Transverse colon (tissue), 4 donors: Measurements from ENCODE around the gene SERINC5. TPM values are rescaled to one million over a fixed set of nuclear protein-coding genes. Genes with fewer than 3 reads are reported as not detected.

ENCODE experiments used
- DNase-seq: peaks from one replicate; pipeline ENCODE4 v3.0.0-alpha.2; 2019
- H3K27ac ChIP-seq, 4 donors: fragments of 200-600 bp; sonication (generic); 2 replicates each; pipeline ENCODE4 v1.5.1; 2016 to 2018; ENCODE audit warnings: inconsistent platforms in 4 of 4
- H3K27me3 ChIP-seq: fragments of 200-600 bp; sonication (generic); 2 replicates; pipeline ENCODE4 v1.5.1; 2017; ENCODE audit warnings: inconsistent platforms
- H3K36me3 ChIP-seq, 4 donors: fragments of 200-600 bp; sonication (generic); 2 replicates each; pipeline ENCODE4 v1.5.1; 2017 to 2019; ENCODE audit warnings: inconsistent platforms in 4 of 4
- H3K4me1 ChIP-seq, 4 donors: fragments of 200-600 bp; sonication (generic); 2 replicates each; pipeline ENCODE4 v1.5.1; 2017 to 2020; ENCODE audit warnings: inconsistent platforms in 4 of 4
- H3K4me3 ChIP-seq, 4 donors: fragments of 200-600 bp; sonication (generic); 1 replicate in 1 of 4; 2 replicates in 3 of 4; pipeline versions ENCODE4 v1.5.1 to v1.6.1; 2017 to 2019; ENCODE audit warnings: inconsistent platforms in 4 of 4
- H3K9me3 ChIP-seq, 2 donors: fragments of 200-600 bp; sonication (generic); 2 replicates each; pipeline ENCODE4 v1.5.1; 2017 to 2019; ENCODE audit warnings: inconsistent platforms in 2 of 2
- EP300 ChIP-seq: sonication (generic); formaldehyde crosslinking; IDR thresholded peaks from one replicate; pipeline ENCODE4 v1.6.1; 2017; ENCODE audit warnings: antibody characterized with exemption, low read depth
- POLR2A ChIP-seq: fragments of 450-650 bp; IDR thresholded peaks from one replicate; pipeline ENCODE4 v1.6.1; 2016; ENCODE audit warnings: antibody characterized with exemption, mild to moderate bottlenecking, moderate library complexity
- POLR2AphosphoS5 ChIP-seq, 3 donors: sonication (generic); formaldehyde crosslinking; IDR thresholded peaks; one replicate each; pipeline ENCODE4 v1.6.1; 2016; ENCODE audit warnings: antibody characterized with exemption in 3 of 3
- WGBS, 2 donors: methylation state at CpG; one replicate each; pipeline ENCODE4 v1.1.5; 2018; ENCODE audit warnings: low coverage in 1 of 2; 5-methylcytosine and 5-hydroxymethylcytosine counted together
- in situ Hi-C, 4 donors: fragments of 200-750 bp; cut with MboI; loops; one replicate each; pipeline versions ENCODE4 v1.15.0 to v1.15.1; 2017; ENCODE audit warnings: low sequenced_read_pairs in 3 of 4, low pct_ligation_motif_present in 1 of 4, low pct_unique_long_range_greater_than_20kb in 1 of 4
- intact Hi-C: fragments of 100-400 bp; cut with DNase I; formaldehyde crosslinking; loops from one replicate; pipeline ENCODE4 v1.15.1; 2023; ENCODE audit warnings: low total_unique reads
- total RNA-seq, 4 donors: library from RNA; depleted of rRNA; stranded (reverse); fragments of >200 nt; gene quantifications; one replicate each; pipeline ENCODE4 v1.1.0, GENCODE V29; 2016
- TF ChIP-seq, protein P1 (sequence below), 5 experiments: fragments of 200-600 bp in 3 of 5; fragments of 450-650 bp in 2 of 5; sonication (generic) in 3 of 5; IDR thresholded peaks; 1 replicate in 2 of 5; 2 replicates in 3 of 5; pipeline ENCODE4 v1.5.1; 2016 to 2017; ENCODE audit warnings: antibody characterized with exemption in 5 of 5, inconsistent platforms in 3 of 5, mild to moderate bottlenecking in 2 of 5, moderate library complexity in 1 of 5

The SERINC5 gene
- total RNA-seq, 4 donors from 2014 or later: 40.6 to 90.4 (median 79.6) TPM

DNA sequence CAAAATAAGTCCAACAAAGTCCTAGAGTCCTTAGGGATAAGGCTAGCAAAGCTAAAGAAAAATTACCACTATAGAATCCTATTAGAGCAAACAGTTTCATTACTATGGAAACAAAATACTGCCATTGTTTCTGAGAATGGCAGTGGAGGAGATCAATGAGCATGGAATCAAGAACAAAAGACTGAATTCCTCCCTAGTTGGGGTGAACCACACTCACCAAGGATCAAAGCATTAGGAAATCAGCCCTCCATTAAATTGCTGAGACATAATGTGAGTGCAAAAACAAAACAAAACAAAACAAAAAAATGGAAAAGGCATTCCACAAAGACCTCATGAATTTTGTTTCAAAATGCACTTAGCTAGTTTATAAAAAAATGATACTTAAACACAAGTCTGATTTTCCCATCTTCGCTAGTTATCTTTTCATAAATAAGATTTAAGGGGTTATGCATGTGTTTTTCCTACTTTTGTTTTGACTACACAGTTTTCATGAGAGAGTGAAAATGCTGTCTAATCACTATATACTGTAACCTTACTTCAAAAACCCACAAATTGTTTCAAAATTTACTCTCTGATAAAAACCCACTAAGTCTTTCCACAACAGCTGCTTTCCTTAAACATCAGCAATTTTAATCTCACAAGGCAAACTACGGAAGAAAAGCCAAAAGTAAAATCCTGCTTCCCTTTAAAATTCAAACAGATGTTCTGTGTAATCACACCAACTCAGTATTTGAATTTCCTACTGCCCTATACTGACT, 9.7 kb downstream of the SERINC5 start:
- Histone ChIP-seq H3K9me3 (peaks cover 5 to 9% of the 10 kb centered on the region in 2 donors), H3K4me3 (no peak overlapping the region), H3K4me1 (peaks cover 22 to 66% (median 48%) of the 10 kb centered on the region in 4 donors), H3K27me3 (no peaks in the 10 kb centered on the region), H3K27ac (peak overlapping the region; percentile 81 to 88 (median 82)), H3K36me3 (peaks cover 0 to 10% (median 5%) of the 10 kb centered on the region in 4 donors)
- 40 to 67% methylated on average over 2 of the region's 2 CpGs for WGBS, 2 donors
- DNase-seq: no peak
- intact Hi-C loops (no loop called here), in situ Hi-C loops (no loop called here)
- TF ChIP-seq POLR2A (no peak), EP300 (no peak), POLR2AphosphoS5 (IDR thresholded peaks at IDR 0.05) (no peak)
- TF ChIP-seq, protein P1, sequence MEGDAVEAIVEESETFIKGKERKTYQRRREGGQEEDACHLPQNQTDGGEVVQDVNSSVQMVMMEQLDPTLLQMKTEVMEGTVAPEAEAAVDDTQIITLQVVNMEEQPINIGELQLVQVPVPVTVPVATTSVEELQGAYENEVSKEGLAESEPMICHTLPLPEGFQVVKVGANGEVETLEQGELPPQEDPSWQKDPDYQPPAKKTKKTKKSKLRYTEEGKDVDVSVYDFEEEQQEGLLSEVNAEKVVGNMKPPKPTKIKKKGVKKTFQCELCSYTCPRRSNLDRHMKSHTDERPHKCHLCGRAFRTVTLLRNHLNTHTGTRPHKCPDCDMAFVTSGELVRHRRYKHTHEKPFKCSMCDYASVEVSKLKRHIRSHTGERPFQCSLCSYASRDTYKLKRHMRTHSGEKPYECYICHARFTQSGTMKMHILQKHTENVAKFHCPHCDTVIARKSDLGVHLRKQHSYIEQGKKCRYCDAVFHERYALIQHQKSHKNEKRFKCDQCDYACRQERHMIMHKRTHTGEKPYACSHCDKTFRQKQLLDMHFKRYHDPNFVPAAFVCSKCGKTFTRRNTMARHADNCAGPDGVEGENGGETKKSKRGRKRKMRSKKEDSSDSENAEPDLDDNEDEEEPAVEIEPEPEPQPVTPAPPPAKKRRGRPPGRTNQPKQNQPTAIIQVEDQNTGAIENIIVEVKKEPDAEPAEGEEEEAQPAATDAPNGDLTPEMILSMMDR (IDR thresholded peaks at IDR 0.05): no peak

DNA sequence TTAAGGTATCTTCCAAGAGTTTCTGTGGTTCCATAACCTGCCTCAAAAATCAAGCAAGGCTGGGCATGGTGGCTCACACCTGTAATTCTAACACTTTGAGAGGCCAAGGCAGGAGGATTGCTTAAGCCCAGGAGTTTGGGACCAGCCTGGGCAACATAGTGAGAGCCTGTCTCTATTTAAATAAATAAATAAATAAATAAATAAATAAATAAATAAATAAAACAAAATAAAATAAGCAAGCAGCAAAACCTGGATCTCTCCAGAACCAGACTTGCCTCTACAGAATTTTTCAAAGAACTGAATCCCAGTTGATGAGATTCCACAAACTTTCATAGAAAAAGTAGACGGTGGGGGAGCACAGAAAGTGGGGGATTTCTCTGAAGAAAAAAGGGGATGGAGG, 12.3 kb downstream of the SERINC5 start:
- Histone ChIP-seq H3K4me1 (peaks cover 24 to 54% (median 52%) of the 10 kb centered on the region in 4 donors), H3K9me3 (peaks cover 5 to 9% of the 10 kb centered on the region in 2 donors), H3K27me3 (no peaks in the 10 kb centered on the region), H3K36me3 (peaks cover 0 to 11% (median 5%) of the 10 kb centered on the region in 4 donors), H3K4me3 (no peak overlapping the region), H3K27ac (no peak overlapping the region)
- in situ Hi-C loops (no loop called here), intact Hi-C loops (no loop called here)
- DNase-seq: no peak
- TF ChIP-seq POLR2A: no peak
- no peak for TF ChIP-seq EP300
- no peak for TF ChIP-seq POLR2AphosphoS5 (IDR thresholded peaks at IDR 0.05)
- TF ChIP-seq, protein P1 (IDR thresholded peaks at IDR 0.05): no peak
- 91 to 92% methylated on average over 1 of the region's 1 CpG for WGBS, 2 donors

DNA sequence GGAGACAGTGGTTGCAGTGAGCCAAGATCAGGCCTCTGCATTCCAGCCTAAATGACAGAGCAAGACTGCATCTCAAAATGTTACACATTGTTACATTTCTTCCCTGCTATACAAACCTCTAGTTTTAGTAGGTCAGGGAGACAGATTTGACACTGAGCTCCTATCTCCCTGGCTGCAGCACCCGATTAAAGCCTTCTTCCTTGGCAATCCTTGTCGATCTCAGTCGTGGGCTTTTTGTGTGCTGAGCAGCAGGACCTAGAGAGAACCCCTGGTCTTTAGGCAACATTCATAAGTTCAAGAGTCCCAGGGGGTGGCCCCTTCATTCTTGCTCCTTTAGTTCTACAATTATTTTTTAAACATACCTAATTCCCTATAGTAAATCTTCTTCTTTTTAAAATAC, 13.0 kb downstream of the SERINC5 start:
- in situ Hi-C loops: no loop called here
- H3K27ac ChIP-seq: no peak overlapping the region
- H3K27me3 ChIP-seq: no peaks in the 10 kb centered on the region
- H3K4me3 ChIP-seq: no peak overlapping the region
- 93 to 100% methylated on average over 1 to 3 of the region's 3 CpGs for WGBS, 2 donors
- H3K4me1 ChIP-seq: peaks cover 19 to 54% (median 47%) of the 10 kb centered on the region in 4 donors
- peaks cover 5 to 9% of the 10 kb centered on the region in 2 donors for H3K9me3 ChIP-seq
- intact Hi-C loops: no loop called here
- TF ChIP-seq POLR2AphosphoS5 (IDR thresholded peaks at IDR 0.05): no peak
- H3K36me3 ChIP-seq: peaks cover 0 to 11% (median 5%) of the 10 kb centered on the region in 4 donors
- DNase-seq: no peak

DNA sequence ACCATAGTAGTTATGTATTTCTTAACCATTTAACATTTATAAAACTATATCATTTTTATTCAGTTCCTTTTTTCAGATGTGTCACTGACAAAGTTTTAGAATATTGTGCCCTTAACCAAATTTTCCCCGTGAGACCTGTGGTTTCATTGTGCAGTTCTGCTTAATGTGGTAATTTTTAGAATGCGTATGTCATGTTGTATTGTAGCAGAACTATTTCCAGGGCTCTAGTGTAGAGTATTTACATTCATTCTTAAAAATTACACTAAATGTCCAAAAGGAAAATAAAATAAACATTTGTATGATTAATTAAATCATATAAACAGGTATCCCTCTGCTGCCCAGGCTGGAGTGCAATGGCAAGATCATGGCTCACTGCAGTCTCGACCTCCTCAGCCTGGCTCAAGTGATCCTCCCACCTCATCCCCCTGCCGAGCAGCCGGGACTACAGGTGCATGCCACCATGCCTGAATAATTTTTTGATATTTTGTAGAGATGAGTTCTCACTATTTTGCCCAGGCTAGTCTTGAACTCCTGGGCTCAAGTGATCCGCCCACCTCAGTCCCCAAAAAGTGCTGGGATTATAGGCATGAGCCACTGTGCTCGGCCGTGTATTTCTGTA, 15.4 kb downstream of the SERINC5 start:
- 89 to 93% methylated on average over 7 to 8 of the region's 8 CpGs for WGBS, 2 donors
- intact Hi-C loops: no loop called here
- TF ChIP-seq EP300 (no peak), POLR2A (no peak), POLR2AphosphoS5 (IDR thresholded peaks at IDR 0.05) (no peak)
- TF ChIP-seq, protein P1 (IDR thresholded peaks at IDR 0.05): no peak
- Histone ChIP-seq H3K27me3 (no peaks in the 10 kb centered on the region), H3K9me3 (peaks cover 5 to 9% of the 10 kb centered on the region in 2 donors), H3K4me1 (peaks cover 6 to 38% (median 26%) of the 10 kb centered on the region in 4 donors), H3K4me3 (no peak overlapping the region), H3K36me3 (peaks cover 0 to 11% (median 5%) of the 10 kb centered on the region in 4 donors), H3K27ac (no peak overlapping the region)
- no peak for DNase-seq
- in situ Hi-C loops: no loop called here
